Effector memory CD4-positive, alpha-beta T cell (primary cell): ENCODE data around the gene BRD3.
A peak's percentile ranks its signal among the peaks of the same experiment; 100 is the strongest.
"Not testable (repeated sequence)": the region's sequence is repeated elsewhere in the genome, so short reads cannot be mapped to it uniquely, and the experiment has no call there.

Experiments
- DNase-seq, 3 donors: peaks; one replicate each; pipeline ENCODE4 v3.0.0-alpha.2; 2020
- H3K27ac ChIP-seq: 2 replicates; pipeline ENCODE4 v1.7.0; 2013; ENCODE audit warnings: mild to moderate bottlenecking, low read length, moderate library complexity; ENCODE audit not compliant: insufficient read depth, poor library complexity, severe bottlenecking
- H3K27me3 ChIP-seq: replicated peaks from 2 replicates; pipeline ENCODE4 v1.7.0; 2013; ENCODE audit warnings: mild to moderate bottlenecking, low read length; ENCODE audit not compliant: insufficient read depth, control insufficient read depth, poor library complexity, severe bottlenecking
- H3K36me3 ChIP-seq: 2 replicates; pipeline ENCODE4 v1.7.0; 2013; ENCODE audit warnings: mild to moderate bottlenecking, low read length, moderate library complexity; ENCODE audit not compliant: control insufficient read depth, insufficient read depth
- H3K4me1 ChIP-seq: 2 replicates; pipeline ENCODE4 v1.7.0; 2013; ENCODE audit warnings: low read length, mild to moderate bottlenecking; ENCODE audit not compliant: control insufficient read depth, insufficient read depth, poor library complexity, severe bottlenecking
- H3K4me3 ChIP-seq: 2 replicates; pipeline ENCODE4 v1.7.0; 2013; ENCODE audit warnings: low read length, low read depth, mild to moderate bottlenecking; ENCODE audit not compliant: insufficient read depth, poor library complexity, severe bottlenecking
- H3K9me3 ChIP-seq: 2 replicates; pipeline ENCODE4 v1.7.0; 2013; ENCODE audit warnings: mild to moderate bottlenecking, low read length, moderate library complexity; ENCODE audit not compliant: control insufficient read depth

BRD3 gene

GRCh38 chr9:134088063-134088725 is 20.4 kb upstream of the BRD3 start:
- Histone ChIP-seq H3K4me1 (no peaks in the 10 kb centered on the region), H3K36me3 (no peaks in the 10 kb centered on the region)
- DNase-seq = no peak

DNA sequence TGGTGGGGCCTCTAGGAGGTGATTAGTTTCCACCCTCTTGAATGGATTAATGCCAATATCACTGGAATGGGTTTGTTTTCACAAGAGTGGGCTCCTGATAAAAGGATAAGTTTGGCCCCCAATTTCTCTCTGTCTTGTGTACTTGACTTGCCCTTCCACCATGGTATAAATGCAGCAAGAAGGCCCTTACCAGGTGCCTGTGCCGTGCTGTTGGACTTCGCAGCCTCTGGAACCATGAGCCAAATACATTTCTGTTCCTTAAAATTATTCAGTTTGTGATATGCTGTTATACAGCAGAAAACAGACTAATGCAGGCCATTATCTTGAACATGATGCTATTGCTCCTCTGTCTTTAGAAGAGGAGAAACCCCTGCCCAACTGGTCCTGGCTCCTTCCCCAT is 17.8 kb upstream of the BRD3 start:
- H3K9me3 ChIP-seq = no peaks in the 10 kb centered on the region
- no peak overlapping the region for H3K4me3 ChIP-seq
- no peak overlapping the region for H3K27ac ChIP-seq
- no peak for DNase-seq
- no peaks in the 10 kb centered on the region for H3K27me3 ChIP-seq
- H3K4me1 ChIP-seq = no peaks in the 10 kb centered on the region
- no peaks in the 10 kb centered on the region for H3K36me3 ChIP-seq

More at GRCh38 chr9:134088063-134088725, 20.4 kb upstream of the BRD3 start:
- Histone ChIP-seq H3K9me3 (no peaks in the 10 kb centered on the region), H3K4me3 (no peak overlapping the region), H3K27me3 (no peaks in the 10 kb centered on the region), H3K27ac (no peak overlapping the region)

GRCh38 chr9:134083451-134083850 is 15.6 kb upstream of the BRD3 start:
- no peaks in the 10 kb centered on the region for H3K36me3 ChIP-seq
- no peaks in the 10 kb centered on the region for H3K4me1 ChIP-seq
- no peaks in the 10 kb centered on the region for H3K27me3 ChIP-seq
- H3K4me3 ChIP-seq = no peak overlapping the region
- H3K27ac ChIP-seq = no peak overlapping the region
- no peaks in the 10 kb centered on the region for H3K9me3 ChIP-seq
- DNase-seq = no peak

DNA sequence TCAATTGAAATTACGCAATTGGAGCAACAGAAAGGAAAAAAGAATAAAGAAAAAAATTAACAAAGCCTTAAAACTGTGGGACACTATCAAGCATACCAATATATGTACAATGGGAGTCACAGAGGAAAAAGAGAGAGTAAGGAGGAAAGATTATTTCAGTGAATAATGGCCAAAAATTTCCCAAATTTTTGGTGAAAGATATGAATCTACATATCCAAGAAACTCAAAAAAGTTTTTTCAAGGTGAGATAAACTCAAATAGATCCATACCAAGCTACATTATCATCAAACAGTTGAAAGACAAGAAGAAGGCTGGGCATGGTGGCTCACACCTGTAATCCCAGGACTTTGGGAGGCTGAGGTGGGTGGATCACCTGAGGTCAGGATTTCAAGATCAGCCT is 8.8 kb upstream of the BRD3 start:
- no peak overlapping the region for H3K27ac ChIP-seq
- H3K9me3 ChIP-seq = no peaks in the 10 kb centered on the region
- no peaks in the 10 kb centered on the region for H3K4me1 ChIP-seq
- no peaks in the 10 kb centered on the region for H3K27me3 ChIP-seq
- DNase-seq = no peak
- H3K4me3 ChIP-seq = no peak overlapping the region
- H3K36me3 ChIP-seq = no peaks in the 10 kb centered on the region

DNA sequence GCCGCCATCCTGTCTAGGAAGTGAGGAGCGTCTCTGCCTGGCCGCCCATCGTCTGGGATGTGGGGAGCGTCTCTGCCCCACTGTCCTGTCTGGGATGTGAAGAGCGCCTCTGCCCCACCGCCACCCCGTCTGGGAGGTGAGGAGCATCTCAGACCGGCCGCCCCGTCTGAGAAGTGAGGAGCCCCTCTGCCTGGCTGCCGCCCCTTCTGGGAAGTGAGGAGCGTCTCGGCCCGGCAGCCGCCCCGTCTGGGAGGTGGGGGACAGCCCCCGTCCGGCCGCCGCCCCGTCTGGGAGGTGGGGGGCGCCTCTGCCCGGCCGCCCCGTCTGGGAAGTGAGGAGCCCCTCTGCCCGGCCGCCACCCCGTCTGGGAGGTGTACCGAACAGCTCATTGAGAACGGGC is 7.9 kb upstream of the BRD3 start:
- not testable (repeated sequence) for H3K4me1 ChIP-seq, H3K4me3 ChIP-seq, H3K27me3 ChIP-seq, H3K9me3 ChIP-seq, H3K27ac ChIP-seq, DNase-seq, H3K36me3 ChIP-seq

- Histone ChIP-seq H3K27ac (no peak overlapping the region), H3K27me3 (peaks cover 4% of the 10 kb centered on the region), H3K4me3 (no peak overlapping the region), H3K36me3 (no peaks in the 10 kb centered on the region), H3K9me3 (no peaks in the 10 kb centered on the region), H3K4me1 (peaks cover 4% of the 10 kb centered on the region)
- DNase-seq = no peak
Observed at GRCh38 chr9:134073500-134073899, 5.7 kb upstream of the BRD3 start.

GRCh38 chr9:134072683-134073082 is 4.9 kb upstream of the BRD3 start:
- H3K9me3 ChIP-seq, H3K27ac ChIP-seq, H3K27me3 ChIP-seq, H3K4me3 ChIP-seq, DNase-seq, H3K36me3 ChIP-seq, H3K4me1 ChIP-seq: not testable (repeated sequence)

DNA sequence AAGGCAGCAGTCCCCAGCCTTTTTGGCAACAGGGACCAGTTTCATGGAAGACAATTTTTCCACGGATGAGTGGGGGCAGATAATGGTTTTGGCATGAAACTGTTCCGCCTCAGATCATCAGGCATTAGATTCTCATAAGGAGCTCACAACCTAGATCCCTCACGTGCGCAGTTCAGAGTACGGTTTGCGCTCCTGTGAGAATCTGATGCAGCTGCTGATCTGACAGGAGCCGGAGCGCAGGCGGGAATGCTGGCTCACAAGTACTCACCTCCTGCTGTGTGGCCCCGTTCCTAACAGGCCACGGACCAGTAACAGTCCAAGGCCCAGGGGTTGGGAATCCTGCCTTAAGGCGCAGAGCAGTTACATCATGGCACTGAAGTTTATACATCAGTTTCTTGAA is 3.3 kb upstream of the BRD3 start:
- Histone ChIP-seq H3K4me1 (peaks cover 13% of the 10 kb centered on the region), H3K27ac (no peak overlapping the region), H3K4me3 (no peak overlapping the region), H3K36me3 (no peaks in the 10 kb centered on the region), H3K27me3 (peaks cover 4% of the 10 kb centered on the region), H3K9me3 (no peaks in the 10 kb centered on the region)
- no peak for DNase-seq

GRCh38 chr9:134069480-134070399 is 1.9 kb upstream of the BRD3 start:
- Histone ChIP-seq H3K9me3 (no peaks in the 10 kb centered on the region), H3K36me3 (no peaks in the 10 kb centered on the region), H3K4me3 (no peak overlapping the region), H3K27ac (no peak overlapping the region), H3K27me3 (peaks cover 4% of the 10 kb centered on the region), H3K4me1 (peaks cover 19% of the 10 kb centered on the region)
- no peak for DNase-seq

DNA sequence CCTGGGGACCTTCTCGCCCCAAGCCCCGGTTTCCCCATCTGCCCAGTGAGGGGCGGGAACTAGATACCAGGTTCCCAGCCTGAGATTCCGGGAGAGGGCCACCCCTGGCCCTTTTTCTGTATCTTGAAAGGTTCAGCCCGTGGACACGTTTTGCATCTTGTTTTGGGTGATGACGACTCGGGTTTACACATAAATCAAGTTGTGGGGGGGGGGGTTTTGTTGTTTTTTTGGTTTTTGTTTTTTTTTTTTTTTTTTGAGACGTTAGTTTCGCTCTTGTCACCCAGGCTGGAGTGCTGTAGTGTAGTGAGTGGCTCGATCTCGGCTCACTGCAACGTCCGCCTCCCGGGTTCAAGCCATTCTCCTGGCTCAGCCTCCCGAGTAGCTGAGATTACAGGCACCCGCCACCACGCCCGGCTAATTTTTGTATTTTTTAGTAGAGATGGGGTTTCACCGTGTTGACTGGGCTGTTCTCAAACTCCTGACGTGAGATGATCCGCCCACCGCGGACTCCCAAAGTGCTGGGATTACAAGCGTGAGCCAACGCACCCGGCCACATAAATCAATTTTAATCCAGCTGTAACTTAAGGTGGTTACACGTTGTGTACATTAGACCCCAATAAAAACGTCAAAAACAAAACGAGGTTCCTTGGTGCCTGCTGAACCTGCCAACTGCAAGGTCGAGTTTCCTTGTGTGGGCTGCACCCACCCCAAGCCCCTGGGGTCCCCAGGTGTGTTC is 1.1 kb upstream of the BRD3 start:
- H3K4me1 ChIP-seq = peaks cover 19% of the 10 kb centered on the region
- H3K27ac ChIP-seq = peak overlapping the region; percentile 88
- DNase-seq = no peak
- H3K4me3 ChIP-seq = peak overlapping the region; percentile 73
- H3K27me3 ChIP-seq = peaks cover 4% of the 10 kb centered on the region
- no peaks in the 10 kb centered on the region for H3K9me3 ChIP-seq
- no peaks in the 10 kb centered on the region for H3K36me3 ChIP-seq
